Fibroblast of lung (primary cell): ENCODE results near the gene WDTC1. TPM values are rescaled to one million over a fixed set of nuclear protein-coding genes. Genes with fewer than 3 reads are reported as not detected.
A peak's percentile ranks its signal among the peaks of the same experiment; 100 is the strongest.

ENCODE experiments used
- DNase-seq, 2 donors: peaks; one replicate each; pipeline versions ENCODE4 v3.0.0 to v3.0.0-alpha.2; 2010; ENCODE audit warnings: low read depth in 2 of 2
- H2AFZ ChIP-seq: 2 replicates; pipeline ENCODE4 v1.5.1; 2012; ENCODE audit warnings: low read length, control low read depth, inconsistent platforms
- H3K27ac ChIP-seq: 2 replicates; pipeline ENCODE4 v1.5.1; 2011; ENCODE audit warnings: low read length, control low read depth; ENCODE audit not compliant: insufficient read depth
- H3K27me3 ChIP-seq: 2 replicates; pipeline ENCODE4 v1.5.1; 2011; ENCODE audit warnings: mild to moderate bottlenecking, low read length; ENCODE audit not compliant: control insufficient read depth, insufficient read depth
- H3K36me3 ChIP-seq: 2 replicates; pipeline ENCODE4 v1.5.1; 2011; ENCODE audit warnings: low read length; ENCODE audit not compliant: control insufficient read depth, insufficient read depth
- H3K4me1 ChIP-seq: 2 replicates; pipeline ENCODE4 v1.5.1; 2011; ENCODE audit warnings: low read length; ENCODE audit not compliant: control insufficient read depth, insufficient read depth; ENCODE audit errors: extremely low read depth
- H3K4me2 ChIP-seq: 2 replicates; pipeline ENCODE4 v1.5.1; 2011; ENCODE audit warnings: low read length, control low read depth; ENCODE audit not compliant: insufficient read depth; ENCODE audit errors: extremely low read depth
- H3K4me3 ChIP-seq, 4 experiments: fragments of 200-600 bp in 1 of 4; sonication (generic) in 1 of 4; replicated peaks in 1 of 4; 2 replicates each; pipeline ENCODE4 v1.5.1; 2011 to 2016; ENCODE audit warnings: low read length in 4 of 4, low read depth in 3 of 4, mild to moderate bottlenecking in 3 of 4, control low read depth in 2 of 4, inconsistent platforms in 1 of 4, mixed read lengths in 1 of 4; ENCODE audit not compliant: insufficient read depth in 1 of 4; ENCODE audit errors: control extremely low read depth in 1 of 4
- H3K79me2 ChIP-seq: 2 replicates; pipeline ENCODE4 v1.5.1; 2012; ENCODE audit warnings: mild to moderate bottlenecking, low read length, inconsistent platforms; ENCODE audit not compliant: control insufficient read depth, insufficient read depth
- H3K9ac ChIP-seq: 2 replicates; pipeline ENCODE4 v1.5.1; 2011; ENCODE audit warnings: mild to moderate bottlenecking, low read length, control low read depth; ENCODE audit not compliant: insufficient read depth
- H3K9me3 ChIP-seq: 2 replicates; pipeline ENCODE4 v1.5.1; 2012; ENCODE audit warnings: low read depth, low read length; ENCODE audit not compliant: control insufficient read depth, insufficient read depth
- H4K20me1 ChIP-seq: 2 replicates; pipeline ENCODE4 v1.5.1; 2011; ENCODE audit warnings: low read length; ENCODE audit not compliant: control insufficient read depth, insufficient read depth; ENCODE audit errors: extremely low read depth
- EZH2 ChIP-seq: IDR thresholded peaks from 2 replicates; pipeline ENCODE4 v1.5.1; 2012; ENCODE audit warnings: low read length, control low read depth, mild to moderate bottlenecking; ENCODE audit errors: missing control alignments
- polyA plus RNA-seq, 2 donors: library from polyadenylated mRNA; depleted of rRNA in 1 of 2; stranded (reverse) in 1 of 2; unstranded in 1 of 2; fragments of >200 nt; gene quantifications; 2 replicates each; pipeline ENCODE4 v1.2.1, GENCODE V29; 2011 to 2012; ENCODE audit warnings: missing spikeins in 1 of 2
- total RNA-seq: library from RNA; depleted of rRNA; stranded (reverse); fragments of >200 nt; gene quantifications from 2 replicates; pipeline ENCODE4 v1.2.1, GENCODE V29; 2014
- TF ChIP-seq, protein P1 (sequence below), 2 donors: IDR thresholded peaks in 1 of 2; conservative IDR thresholded peaks in 1 of 2; 1 replicate in 1 of 2; 2 replicates in 1 of 2; pipeline ENCODE4 v1.5.1; 2011 to 2012; ENCODE audit warnings: low read length in 2 of 2, control low read depth in 1 of 2, inconsistent platforms in 1 of 2, low read depth in 1 of 2, mild to moderate bottlenecking in 1 of 2

Gene WDTC1
- total and polyA plus RNA-seq, 2 donors (not counting 1 experiment from before 2014, with no cell fraction given): 10.7 to 23.3 TPM

GRCh38 chr1:27322569-27323240 lies 88.3 kb downstream of the WDTC1 start:
- Histone ChIP-seq H4K20me1 (no peaks in the 10 kb centered on the region), H2AFZ (peak overlapping the region; percentile 94), H3K4me3 (peak overlapping the region; percentile 66 to 100 (median 93)), H3K36me3 (peaks cover 8% of the 10 kb centered on the region), H3K4me1 (peaks cover 9% of the 10 kb centered on the region), H3K4me2 (peak overlapping the region; percentile 90), H3K9me3 (no peaks in the 10 kb centered on the region), H3K27me3 (no peaks in the 10 kb centered on the region), H3K79me2 (peaks cover 49% of the 10 kb centered on the region), H3K9ac (peak overlapping the region; percentile 98), H3K27ac (peak overlapping the region; percentile 98)
- no peak for TF ChIP-seq EZH2
- TF ChIP-seq, protein P1, sequence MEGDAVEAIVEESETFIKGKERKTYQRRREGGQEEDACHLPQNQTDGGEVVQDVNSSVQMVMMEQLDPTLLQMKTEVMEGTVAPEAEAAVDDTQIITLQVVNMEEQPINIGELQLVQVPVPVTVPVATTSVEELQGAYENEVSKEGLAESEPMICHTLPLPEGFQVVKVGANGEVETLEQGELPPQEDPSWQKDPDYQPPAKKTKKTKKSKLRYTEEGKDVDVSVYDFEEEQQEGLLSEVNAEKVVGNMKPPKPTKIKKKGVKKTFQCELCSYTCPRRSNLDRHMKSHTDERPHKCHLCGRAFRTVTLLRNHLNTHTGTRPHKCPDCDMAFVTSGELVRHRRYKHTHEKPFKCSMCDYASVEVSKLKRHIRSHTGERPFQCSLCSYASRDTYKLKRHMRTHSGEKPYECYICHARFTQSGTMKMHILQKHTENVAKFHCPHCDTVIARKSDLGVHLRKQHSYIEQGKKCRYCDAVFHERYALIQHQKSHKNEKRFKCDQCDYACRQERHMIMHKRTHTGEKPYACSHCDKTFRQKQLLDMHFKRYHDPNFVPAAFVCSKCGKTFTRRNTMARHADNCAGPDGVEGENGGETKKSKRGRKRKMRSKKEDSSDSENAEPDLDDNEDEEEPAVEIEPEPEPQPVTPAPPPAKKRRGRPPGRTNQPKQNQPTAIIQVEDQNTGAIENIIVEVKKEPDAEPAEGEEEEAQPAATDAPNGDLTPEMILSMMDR (conservative IDR thresholded peaks at IDR 0.05 in 1 of 2, IDR thresholded peaks at IDR 0.05 in 1 of 2; ENCODE audit: low read depth in 1 of 2, low read length in 2 of 2): no peak
- DNase-seq: no peak

- no peak for DNase-seq
- Histone ChIP-seq H3K4me1 (peaks cover 3% of the 10 kb centered on the region), H2AFZ (no peak overlapping the region), H3K9me3 (no peaks in the 10 kb centered on the region), H3K27ac (no peak overlapping the region), H3K27me3 (no peaks in the 10 kb centered on the region), H3K4me2 (no peak overlapping the region), H3K4me3 (no peak overlapping the region), H3K9ac (no peak overlapping the region), H3K36me3 (peaks cover 11% of the 10 kb centered on the region), H4K20me1 (no peaks in the 10 kb centered on the region), H3K79me2 (peaks cover 66% of the 10 kb centered on the region)
- TF ChIP-seq EZH2: no peak
- TF ChIP-seq, protein P1 (conservative IDR thresholded peaks at IDR 0.05 in 1 of 2, IDR thresholded peaks at IDR 0.05 in 1 of 2; ENCODE audit: low read depth in 1 of 2, low read length in 2 of 2): no peak
These were observed 90.9 kb downstream of the WDTC1 start for GRCh38 chr1:27325286-27325685.

GRCh38 chr1:27327964-27328363 lies 93.5 kb downstream of the WDTC1 start:
- no peak for DNase-seq
- H3K4me3 ChIP-seq: no peak overlapping the region
- no peak overlapping the region for H3K4me2 ChIP-seq
- H3K27ac ChIP-seq: no peak overlapping the region
- no peak overlapping the region for H2AFZ ChIP-seq
- H4K20me1 ChIP-seq: no peaks in the 10 kb centered on the region
- H3K36me3 ChIP-seq: peaks cover 13% of the 10 kb centered on the region
- H3K4me1 ChIP-seq: peaks cover 3% of the 10 kb centered on the region
- H3K9ac ChIP-seq: no peak overlapping the region
- no peak for TF ChIP-seq EZH2
- TF ChIP-seq, protein P1 (conservative IDR thresholded peaks at IDR 0.05 in 1 of 2, IDR thresholded peaks at IDR 0.05 in 1 of 2; ENCODE audit: low read depth in 1 of 2, low read length in 2 of 2): no peak
- H3K79me2 ChIP-seq: peaks cover 60% of the 10 kb centered on the region
- H3K9me3 ChIP-seq: no peaks in the 10 kb centered on the region
- H3K27me3 ChIP-seq: no peaks in the 10 kb centered on the region
